NCI-H2107 treated with DMSO at 0.1 percent for 48 hours (cell line): ENCODE data around the gene PRICKLE1.

Experiments used
- DNase-seq: peaks from one replicate; lab custom pipeline; 2025; ENCODE audit not compliant: unreplicated experiment; lab: John Stamatoyannopoulos, UW

PRICKLE1 gene

DNA sequence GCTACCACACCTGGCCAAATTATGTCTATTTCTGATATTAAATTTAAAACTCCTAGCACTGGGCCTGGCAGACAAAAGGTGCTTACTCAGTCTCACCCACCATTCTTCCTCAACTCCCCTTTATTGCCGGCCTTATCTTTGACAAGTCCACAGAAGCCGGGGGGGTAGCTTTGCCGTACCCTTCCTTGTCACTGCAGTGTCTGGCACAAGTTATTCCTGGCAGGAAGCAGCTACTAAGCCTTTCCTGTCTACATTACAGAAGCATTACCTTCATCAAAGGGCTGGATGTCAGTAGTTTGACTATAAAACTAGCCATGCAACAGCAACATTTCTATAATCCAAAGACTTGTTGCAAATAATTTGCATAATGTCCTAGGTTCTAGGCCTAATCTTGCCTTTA is 127.1 kb downstream of the PRICKLE1 start:
- DNase-seq, result no peak

DNA sequence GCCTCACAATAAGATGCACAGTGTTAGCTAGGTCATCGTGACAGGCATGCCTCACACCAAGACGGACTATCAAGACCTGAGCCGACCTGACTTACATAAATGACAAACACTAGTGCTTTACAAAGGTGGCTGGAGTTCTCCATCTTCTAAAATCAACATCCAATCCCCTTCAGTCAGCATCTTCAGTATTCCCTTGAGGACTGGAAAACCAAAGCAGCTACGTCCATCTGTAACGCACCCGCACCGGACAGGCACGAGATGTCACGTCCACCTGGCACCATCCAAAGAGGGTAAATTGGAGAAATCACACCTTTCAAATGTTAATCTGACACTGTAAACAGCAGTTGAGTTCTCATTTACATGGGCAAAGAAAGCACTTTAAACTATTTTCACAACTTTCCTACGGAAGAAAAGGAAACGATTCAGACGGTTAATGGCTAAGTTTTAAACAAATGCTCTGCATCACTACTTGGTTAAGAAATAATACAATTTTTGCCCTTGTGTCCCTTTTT is 130.2 kb downstream of the PRICKLE1 start:
- DNase-seq, result no peak

DNA sequence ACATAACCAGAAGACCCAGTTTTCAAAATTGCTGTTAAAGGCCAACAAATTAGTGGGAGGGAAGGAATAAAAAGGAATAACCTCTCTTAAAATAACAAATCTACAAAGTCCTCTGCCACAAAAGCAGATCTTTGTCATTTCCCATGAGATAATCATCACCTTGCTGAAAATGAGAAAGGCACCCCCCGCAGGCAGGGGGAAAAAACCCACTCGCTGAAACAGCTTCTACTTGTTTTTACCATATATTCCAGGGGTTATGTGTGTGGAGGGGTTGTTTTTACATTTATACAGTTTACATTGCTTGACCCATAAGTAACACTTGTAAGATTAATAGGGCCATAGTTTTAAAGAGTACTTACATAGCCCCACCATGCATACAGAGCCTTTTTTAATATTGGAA is 131.0 kb downstream of the PRICKLE1 start:
- DNase-seq, result no peak

DNA sequence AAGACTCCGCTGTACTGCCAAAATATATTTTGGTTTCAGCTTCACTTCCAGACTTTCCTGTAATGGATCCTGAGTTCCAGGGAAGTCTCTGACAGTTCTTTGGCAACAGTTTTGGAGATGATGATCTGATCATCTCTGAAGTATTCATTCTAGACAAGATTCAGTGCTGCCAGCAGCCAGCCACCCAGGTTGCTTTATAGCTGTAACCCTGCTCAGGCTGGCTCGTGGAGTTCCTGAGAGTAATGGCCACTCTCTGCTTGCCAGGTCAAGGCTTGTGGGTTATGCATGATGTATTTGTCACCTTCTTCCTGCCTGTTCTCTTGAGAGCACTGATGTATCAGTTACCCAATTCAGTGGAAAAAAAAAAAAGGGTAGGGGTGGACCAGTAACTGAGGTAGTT is 139.3 kb downstream of the PRICKLE1 start:
- DNase-seq, result no peak

DNA sequence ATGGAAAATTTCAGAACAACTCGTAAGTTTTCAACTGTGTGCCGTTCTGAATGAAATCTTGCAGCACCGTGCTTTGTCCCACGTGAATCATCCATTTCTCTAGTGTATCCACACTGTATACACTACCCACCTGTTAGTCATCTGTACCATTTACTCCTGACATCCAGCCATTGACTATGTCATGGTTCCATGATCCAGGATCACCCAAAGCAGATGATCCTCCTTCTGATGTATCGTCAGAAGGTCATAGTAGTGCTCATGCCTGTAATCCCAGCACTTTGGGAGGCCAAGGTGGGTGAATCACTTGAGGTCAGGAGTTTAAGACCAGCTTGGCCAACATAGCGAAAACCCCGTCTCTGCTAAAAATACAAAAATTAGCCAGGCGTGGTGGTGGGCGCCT is 140.7 kb downstream of the PRICKLE1 start:
- no peak for DNase-seq

DNA sequence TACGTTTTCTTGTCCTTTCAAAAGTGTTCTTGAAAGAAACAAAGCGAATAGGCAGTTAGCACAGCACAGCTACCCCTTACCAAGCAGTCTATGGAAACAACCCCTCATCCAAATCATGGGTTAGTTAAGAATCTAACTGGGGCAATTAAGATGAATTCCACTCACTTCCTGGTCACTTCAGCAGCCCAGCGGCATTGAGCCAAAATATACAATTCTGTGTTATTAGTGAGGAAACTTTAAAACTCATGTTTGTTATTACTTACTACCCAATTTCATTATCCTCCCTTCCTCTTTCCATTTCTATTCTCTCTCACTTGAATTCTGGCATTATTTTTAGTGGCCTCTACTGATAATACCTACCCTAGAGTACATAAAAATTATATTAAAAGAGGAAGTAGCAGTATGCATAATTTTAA is 142.2 kb downstream of the PRICKLE1 start:
- no peak for DNase-seq

DNA sequence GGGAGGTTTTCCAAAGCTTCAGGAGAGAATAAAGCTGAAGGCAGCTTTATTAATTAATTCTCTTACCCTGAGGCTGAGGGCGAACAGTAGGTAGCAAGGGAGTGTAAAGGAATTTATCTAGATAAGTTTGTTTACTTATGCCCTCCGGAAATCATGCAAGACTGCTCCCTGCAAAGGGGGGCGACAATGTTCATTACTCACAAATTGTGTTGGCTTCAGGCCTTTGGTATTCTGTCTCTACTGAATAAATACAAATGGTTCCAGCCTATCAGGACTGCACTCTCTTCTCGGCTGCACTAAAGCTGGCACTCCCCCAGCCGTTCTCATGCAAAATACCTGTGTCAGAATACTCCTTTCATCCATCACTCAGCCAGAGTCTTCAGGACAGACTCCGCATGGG is 142.8 kb downstream of the PRICKLE1 start:
- DNase-seq, result no peak

DNA sequence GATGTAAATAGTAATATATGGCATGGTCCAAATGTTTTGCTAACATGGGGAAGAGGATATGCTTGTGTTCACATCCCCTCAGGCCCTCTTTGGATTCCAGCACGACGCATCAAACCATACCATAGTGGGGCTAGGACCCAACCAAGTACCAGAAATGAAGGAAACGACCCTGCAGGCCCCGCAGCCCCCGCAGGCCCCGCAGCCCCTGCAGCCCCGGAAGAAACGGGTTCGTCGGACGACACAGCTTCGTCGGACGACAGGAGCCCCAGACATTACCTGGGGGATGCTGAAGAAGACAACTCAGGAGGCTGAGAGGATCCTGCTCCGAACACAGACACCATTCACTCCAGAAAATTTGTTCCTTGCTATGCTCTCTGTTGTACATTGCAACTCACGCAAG is 143.7 kb downstream of the PRICKLE1 start:
- DNase-seq, result no peak

DNA sequence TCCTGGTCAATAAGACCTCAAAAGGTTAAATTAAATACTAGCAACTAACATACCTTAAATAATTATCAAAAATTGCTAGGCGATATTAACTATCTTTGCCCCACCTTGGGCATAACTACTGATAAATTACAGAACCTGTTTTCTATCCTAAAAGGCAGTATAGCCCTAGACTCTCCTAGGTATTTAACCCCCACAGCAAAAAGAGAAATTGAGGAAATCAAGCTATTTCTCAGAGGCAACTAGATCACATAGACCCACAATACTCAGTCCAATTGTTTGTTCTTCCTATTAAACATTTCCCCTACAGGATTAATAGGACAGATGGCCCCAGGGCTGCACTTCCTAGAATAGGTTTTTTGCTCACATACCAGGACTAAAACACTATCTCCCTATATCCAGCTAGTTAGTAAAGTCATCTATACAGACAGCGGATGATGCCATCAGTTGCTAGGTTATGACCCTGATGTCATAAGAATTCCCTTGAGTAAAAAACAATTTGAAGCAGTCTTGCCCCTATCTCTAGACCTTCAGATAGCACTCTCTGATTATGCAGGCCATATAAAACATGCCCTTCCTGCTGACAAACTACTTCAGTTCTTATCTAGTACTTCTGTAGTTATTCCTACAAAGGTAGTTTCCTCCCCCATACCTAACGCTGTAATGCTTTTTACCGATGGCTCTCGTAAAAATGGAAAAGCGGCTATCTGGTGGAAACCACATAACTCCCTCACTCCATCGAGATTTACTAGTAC is 145.2 kb downstream of the PRICKLE1 start:
- DNase-seq, result no peak

DNA sequence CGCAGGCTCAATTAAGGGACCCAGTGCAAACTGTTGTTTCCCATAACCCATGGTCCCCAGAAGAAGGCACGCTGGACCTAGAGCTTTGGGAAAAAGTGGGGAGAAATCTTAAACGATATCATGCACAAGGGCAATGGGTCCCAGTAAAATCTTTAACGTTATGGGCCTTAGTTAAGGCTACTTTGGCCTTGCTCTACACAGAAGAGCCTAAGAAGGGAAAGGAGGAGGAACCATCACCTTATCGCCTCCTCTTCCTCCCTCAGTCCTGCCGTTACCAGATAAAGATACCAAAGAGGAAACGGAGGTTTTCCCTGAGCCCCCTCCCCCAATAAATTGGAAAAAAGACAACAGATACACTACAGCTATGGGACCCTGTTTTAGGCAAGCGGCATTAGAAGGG is 146.7 kb downstream of the PRICKLE1 start:
- no peak for DNase-seq

DNA sequence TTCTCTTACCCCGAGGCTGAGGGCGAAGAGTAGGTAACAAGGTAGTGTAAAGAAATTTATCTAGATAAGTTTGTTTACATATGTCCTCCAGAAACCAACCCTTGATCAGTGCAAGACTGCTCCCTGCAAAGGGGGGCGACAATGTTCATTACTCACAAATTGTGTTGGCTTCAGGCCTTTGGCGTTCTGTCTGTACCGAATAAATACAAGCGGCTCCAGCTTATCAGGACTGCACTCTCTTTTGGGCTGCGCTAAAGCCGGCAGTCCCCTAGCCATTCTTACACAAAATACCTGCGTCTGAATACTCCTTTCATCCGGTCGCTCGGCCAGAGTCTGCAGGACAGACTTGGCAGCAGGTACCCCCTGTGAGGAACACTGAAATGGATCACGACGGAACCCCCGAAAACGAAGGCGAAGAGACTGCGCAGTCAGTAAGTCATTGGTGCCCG is 147.2 kb downstream of the PRICKLE1 start:
- no peak for DNase-seq

DNA sequence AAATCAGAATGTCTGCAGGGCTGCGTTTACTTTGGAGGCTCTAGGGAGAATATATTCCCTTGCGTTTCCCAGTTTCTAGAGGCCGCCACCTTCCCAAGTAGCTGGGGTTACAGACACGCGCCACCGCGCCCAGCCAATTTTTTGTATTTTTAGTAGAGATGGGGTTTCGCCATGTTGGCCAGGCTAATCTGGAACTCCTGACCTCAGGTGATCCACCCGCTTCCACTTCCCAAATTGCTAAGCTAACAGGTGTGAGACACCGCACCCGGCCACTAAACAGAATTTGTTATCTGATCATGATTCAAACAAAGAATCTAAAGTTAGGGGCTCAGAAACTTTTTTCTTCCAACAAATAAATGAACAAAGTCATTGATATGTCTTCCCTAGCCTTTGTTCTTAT is 148.9 kb downstream of the PRICKLE1 start:
- DNase-seq, result no peak

DNA sequence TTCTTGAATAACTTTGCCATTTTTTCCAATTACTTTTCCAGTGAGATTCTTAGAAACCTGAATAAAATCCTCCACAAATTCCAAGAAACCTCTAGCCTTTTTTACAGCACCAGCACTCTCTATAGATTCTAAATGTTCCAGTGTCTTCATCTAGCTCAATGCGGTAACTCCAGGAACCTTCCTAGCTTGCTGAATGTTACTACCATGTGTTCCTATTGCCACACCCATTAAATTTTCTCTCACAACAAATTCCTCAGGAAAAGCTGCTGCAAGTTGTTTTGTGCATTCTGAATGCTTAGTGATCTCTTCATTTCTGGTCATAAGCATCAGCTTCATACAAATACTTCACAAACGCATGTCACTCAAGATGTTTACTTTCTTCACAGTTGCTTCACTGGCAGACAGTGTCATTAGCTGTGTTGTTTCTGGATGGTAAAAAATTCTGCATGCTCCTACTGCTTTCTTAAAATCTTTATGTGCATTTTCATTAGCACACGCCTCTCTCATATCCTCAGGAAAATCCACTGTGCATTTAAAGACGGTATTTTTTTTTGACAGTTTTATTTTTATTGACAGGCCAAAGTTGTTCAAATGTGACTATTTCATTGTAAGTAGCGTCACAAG is 156.9 kb downstream of the PRICKLE1 start:
- no peak for DNase-seq

DNA sequence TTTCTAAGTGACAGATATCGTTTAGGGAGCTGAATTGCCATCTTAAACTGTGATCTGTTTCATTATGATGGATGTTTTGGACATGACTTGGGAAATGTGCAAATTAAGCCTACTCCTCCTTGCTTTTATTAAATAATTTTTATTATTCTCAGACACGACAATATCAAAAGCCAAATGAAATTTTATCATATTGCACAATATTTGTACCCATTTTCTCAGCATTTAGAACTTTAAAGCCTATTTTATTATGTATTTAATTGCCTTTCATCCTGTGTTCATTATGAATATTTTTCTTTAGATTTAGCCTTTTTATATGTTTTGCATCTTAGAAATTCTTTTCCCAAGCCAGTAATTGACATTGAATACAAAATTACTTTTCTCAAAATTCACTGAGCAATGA is 160.7 kb downstream of the PRICKLE1 start:
- DNase-seq, result no peak

DNA sequence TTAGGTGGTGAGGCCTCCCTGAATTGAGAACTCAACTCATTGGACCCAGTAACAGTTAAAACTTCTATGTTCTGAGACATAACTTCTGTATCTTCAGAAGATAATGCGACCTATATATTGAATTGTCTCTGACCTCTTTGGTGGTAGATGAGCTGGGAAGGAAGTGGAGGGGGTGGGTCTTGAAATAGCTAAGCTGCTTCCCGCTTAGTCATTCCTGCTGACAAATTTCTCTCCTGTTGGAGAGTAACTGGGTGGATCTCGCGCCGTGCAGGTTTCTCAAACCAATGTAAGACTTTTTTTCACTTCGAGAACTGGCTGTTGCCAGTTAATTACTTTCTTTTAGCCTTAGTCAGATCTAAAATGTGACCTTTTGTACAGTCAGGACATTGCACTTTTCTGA is 162.8 kb downstream of the PRICKLE1 start:
- no peak for DNase-seq

DNA sequence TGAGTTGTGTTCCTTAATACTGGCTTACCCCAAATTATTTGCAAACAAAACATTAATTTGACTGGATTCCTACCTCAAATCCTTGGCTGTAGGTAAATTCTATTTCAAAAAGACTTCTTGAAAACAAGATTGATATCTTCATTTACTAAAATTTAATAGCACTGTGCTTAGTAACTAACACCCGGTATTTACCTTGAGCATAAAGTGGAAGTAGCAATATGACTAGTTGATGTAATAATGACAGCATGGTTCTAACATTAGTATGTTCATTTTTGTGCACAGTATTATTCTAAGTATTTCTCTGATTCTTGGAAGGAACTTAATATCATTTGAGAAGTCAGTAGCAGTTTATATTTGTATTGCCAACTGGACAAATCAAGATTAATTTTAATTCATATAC is 166.8 kb downstream of the PRICKLE1 start:
- DNase-seq, result no peak

DNA sequence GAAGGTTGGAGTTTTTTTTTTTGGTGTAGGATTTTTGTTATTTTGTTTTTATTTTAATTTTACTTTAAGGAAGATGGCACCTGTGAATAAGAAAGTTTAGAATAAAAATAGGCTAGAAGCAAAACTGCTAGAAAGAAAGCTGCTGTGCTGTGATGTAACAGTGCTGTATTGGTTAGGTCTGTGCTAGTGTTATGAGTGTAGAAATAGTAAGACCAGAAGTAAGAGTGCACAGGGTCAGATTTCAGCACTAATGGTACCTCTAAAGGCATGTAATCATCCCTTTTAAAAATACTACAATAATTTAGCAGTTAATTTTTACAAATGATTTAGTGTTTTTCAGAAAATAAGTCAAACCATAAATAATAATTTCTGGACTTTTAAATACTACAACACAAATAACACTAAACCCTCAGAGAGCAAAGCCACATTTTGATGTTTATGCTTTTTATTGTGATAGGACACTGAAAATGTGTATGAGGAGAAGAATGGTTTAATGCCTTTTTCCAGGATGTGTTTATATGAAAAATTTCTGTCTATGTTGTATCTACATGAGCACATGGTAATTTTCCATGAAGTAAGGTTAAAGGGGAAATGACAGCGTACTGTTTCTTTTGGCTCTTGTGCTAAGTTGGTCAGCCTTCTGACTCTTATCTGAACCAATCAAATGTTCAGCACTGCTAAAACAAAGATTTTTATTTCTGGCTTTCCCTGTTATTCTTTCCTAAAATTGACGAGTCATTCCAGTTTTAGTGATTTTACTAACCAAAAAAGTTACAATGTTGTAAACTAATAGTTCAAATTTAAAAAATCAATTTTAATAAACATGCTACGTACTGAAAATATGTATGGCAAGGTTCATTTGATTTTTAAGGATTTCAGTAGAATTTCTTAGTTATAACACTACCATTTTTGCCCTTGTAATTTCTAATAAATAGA is 167.4 kb downstream of the PRICKLE1 start:
- DNase-seq, result no peak

DNA sequence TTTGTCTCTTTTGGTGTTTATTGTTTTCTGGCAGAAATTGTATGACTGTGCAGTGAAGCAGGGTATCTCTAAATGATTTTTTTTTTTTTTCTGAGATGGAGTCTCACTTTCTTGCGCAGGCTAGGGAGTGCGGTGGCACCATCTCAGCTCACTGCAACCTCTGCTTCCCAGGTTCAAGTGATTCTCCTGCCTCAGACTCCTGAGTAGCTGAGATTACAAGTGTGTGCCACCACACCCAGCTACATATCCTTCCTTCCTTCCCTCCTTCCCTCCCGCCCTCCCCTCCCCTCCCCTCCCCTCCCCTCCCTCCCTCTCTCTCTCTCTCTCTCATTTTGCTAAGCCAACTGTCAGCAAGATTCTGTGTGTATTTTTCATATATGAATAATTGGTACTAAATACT is 169.2 kb downstream of the PRICKLE1 start:
- no peak for DNase-seq

DNA sequence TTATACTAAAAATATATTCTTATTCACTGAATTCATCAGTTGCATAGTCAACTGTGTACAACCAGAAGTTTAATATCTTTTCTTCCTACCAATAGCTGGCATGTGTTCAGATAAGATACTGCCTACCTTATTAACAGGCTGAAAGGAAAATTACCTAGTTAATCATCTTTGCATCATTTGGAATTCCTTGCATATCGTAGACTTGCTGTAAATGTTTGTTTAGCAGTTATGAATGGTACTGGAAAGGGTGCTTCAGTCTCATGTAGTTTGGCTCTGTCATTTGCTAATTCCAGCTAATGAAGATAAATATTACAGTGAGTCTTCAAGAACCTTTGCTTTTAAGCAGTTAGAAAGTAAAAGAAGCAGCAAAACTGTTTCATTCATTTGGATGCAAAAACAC is 179.2 kb downstream of the PRICKLE1 start:
- no peak for DNase-seq

DNA sequence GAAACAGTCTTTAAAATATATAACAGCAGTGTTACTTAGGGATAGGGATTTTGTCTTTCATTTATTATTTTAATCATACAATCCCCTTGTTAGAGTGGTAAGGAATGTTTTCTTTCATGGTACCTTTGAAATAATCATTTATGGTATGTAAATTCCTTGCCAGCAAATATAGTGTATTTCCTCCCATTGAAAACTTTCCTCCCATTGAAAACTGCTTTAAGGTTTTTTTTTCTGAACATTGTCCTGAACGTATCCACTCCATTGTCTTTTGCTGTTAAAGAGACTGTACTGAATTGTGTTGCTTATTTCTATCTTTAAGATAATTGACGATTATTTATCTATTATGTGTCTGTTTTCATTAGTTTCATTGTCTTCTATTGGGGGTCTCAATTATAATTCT is 180.1 kb downstream of the PRICKLE1 start:
- DNase-seq, result no peak

DNA sequence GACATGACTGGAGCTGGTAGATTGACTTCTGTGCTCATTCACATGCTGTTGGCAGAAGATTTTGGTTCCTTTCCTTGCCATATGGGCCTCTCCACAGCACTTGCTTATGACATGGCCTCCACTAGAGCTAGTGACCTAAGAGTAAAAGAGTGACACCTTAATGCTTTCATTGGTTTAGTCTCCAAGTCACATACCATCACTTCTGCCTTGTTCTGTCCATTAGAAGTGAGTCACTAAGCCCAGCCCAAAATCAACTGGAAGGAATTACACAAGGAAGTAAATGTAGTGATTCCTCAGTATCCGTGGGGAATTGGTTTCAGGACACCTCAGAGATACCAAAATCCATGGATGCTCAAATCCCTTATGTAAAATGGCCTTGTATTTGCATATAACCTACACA is 182.2 kb downstream of the PRICKLE1 start:
- DNase-seq, result no peak
